Ramos (cell line): ENCODE data around the gene GFRAL.
"Not testable (repeated sequence)": the region's sequence is repeated elsewhere in the genome, so short reads cannot be mapped to it uniquely, and the experiment has no call there.

Source experiments
- in situ Hi-C: fragments of 300-500 bp; cut with MboI; formaldehyde crosslinking; loops from one replicate; pipeline ENCODE4 v1.14.3; 2022; ENCODE audit warnings: low sequenced_read_pairs; ENCODE audit not compliant: unreplicated experiment

GFRAL gene

DNA sequence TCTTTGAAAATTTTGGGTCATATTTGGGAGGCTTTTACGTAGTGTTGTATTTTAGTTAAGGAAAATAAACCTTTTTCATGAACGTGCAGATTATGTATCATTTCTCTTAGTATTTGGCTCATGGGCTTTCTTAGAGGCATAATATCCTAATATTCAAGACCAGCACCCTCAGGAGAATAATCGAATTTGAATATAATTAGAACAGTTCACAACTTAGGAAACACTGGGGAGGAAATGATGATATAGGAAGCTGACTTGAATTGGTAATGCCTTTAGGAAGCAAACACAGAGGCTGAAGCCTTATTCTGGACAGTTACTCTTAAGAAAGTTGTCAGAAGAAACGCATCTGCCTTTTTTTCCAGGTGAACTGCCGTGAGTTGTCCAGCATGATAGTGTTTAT lies at the start of gene GFRAL:
TSS of gene GFRAL (plus strand) at position 301 of the 400 bp plus-strand sequence. CDS start at position 387, 86 bp downstream.
- in situ Hi-C loops, result no loop called here

DNA sequence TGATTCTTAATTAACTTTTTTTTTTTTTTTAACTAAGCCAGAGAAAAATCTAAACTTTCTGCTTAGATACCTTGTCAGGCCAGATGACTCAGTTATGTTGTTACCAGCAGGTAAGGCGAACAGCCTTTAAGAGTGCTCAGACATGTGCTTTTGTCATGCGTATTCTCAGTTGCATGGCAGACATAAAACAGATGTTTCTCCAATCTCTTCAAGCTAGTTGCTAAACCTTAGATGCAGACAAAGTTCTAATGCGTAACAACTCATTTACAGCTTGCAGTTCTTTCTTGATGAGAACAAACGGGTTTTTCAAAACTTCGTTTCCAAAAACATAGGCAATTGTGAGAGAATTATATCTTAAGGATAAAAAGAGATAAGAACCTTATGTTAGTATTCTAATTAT lies 49.6 kb upstream of the GFRAL start:
- in situ Hi-C loops, result no loop called here

DNA sequence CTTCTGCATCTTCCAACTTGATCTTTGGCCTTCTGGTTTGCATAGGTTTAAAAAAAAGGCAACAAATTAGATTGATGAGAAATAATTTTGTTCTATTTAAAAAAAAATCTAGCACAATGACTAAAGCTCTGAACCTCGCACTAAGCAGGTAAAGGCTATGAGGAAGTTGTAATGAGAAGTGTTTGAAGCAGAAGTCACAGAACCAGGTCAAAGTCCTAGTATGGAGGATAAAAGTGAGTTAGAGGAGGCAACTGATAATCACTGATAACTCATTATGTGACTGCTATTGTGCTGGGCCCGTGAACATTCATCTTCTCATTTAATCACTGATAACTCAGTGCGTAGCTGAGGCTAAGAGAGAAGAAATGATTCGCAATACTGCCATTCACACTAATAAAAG lies 46.1 kb upstream of the GFRAL start:
- in situ Hi-C loops, result no loop called here

- in situ Hi-C loops, result no loop called here
Observed at GRCh38 chr6:55282115-55282514, 45.2 kb upstream of the GFRAL start.

DNA sequence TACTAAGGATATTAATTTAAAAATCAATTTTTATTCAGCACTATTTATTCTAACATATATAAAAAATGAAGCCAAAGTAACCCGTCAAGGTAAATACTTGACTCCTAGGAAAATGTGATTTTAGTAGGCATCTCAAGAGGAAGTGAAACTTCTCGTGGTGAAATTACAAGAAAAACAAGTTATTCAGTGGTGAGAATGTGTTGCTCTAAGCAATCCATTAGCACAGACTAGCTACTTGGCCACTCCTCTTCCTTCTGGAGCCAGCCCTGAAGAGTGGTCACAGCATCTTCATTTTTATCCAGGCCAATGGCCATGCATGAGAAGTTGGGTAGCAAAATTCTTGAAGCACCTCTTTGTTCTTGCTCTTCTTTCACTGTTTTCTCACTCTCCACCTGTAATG lies 40.4 kb upstream of the GFRAL start:
- in situ Hi-C loops, result no loop called here

GRCh38 chr6:55290736-55291135 lies 36.5 kb upstream of the GFRAL start:
- in situ Hi-C loops, result no loop called here

DNA sequence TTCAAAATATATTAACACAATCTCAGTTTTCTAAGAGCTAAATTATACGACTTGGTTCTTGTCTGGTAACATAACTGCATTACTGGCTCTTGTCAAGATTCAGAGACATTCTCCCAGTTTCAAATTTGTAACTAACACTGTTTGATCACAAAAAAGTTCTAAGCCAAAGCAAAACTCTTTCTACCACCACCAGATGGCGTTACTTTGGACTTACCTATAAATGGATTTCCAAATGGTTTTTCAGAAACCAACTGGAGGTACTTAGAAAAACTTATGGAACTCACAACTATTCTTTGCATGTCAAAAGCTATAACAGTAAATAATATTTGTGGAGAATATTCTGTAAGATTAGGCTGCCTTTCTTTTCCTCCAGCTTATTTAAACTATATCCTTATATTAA lies 34.2 kb upstream of the GFRAL start:
- in situ Hi-C loops, result no loop called here

- in situ Hi-C loops, result not testable (repeated sequence)
Observed at GRCh38 chr6:55297214-55297613, 30.1 kb upstream of the GFRAL start.

DNA sequence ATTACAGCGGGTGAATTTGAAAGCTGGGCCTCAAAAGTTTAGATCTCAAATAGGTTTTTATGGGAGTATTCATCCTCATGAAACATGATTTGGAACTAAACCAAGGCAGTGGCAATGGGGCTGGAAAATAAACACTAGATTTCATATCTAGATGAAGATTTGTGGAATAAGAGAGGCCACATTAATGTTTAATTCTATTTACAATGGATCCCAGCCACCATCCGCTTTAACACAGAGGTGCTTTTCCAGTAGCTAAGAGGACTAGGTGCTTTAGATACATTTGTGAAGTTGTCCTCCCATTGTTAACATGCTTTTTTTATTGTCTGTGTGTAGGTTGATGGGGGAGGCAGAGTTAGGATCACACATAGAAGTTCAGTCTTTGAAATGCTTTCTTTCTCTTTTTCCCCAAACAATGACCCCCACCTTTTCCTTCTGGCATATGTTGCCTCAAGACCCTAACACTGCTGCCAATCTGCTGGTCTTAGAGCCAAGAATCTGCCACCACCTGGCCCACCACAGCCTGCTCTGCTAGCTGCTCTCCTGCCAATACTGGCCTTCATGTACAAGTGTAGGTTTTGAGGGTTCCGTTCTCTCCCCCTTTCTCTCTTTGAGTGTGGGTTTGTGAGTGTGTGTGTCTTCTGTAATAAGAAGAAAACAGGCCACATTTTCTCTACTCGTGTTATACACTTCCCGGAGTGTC lies 27.8 kb upstream of the GFRAL start:
- in situ Hi-C loops, result no loop called here

GRCh38 chr6:55304747-55305146 lies 22.5 kb upstream of the GFRAL start:
- in situ Hi-C loops, result no loop called here

DNA sequence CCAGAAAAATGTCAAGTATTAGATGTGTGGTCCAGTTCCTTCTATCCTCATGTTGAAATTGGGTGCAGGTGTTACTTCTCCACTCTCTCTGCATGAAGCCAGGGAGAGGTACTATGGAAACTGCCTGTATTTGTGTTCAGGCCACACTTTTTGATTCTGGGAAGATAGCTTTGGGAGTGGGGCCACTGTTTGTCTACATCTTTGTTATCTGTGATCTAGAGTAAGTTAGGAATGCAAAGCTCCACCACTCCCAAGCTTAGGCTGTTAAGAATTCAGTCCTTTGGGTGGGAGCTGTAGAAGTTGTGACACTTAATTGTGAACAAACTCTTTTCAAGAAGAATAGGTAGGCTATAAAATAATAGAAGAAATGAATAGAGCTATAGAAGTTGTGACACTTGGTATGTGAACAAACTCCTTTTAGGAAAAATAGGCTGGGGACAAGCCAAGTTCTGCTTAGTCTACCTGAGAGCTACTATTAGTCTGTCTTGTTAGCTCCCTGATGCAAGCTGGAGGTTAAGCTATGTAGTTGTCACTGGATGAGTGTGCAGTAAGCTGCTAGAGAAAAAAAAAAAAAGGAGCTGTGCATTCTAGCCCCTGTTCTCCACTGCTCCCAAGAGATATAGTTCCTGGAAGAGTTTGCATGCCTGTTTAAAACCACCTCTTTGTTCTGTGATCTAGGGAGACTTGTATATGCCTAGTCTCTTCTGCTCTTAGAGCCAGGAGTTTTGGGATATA lies 7.1 kb upstream of the GFRAL start:
- in situ Hi-C loops, result no loop called here

DNA sequence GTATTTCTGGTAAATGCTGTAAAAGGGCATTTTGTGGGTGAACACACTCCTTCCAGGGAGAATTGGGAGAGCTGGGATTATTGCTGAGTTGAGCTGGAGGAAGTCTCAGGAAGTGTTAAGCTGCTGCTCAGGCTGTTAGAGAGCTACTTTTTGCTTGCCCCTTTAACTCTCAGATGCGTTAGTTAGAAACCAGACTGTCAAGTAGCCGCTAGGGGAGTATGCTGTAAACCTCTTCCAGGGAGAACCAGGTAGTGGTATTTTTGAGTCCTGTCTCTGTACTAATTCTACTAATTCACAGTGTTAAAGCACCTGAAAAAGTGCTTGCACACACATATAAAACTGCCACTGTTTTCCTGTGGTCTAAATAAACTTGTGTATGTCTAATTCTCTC lies 6.6 kb upstream of the GFRAL start:
- in situ Hi-C loops, result no loop called here

DNA sequence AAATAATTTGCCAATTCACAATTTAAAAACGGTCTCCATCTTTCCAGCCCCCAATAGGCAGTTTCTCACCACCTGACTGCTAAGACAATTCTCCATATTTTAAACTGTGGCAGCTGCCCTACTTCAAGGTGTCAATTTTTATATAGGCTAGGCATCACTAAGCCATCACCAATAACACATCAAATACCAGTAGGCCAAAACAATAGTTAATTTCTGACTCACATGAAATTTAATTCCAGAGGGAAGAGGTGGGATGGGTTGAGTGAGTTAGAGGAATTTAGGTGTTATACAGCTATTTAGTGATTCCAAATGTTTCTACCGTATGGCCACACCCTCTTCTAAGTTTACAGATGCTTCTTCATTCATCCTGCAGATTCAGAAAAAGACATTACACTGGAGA lies 49.9 kb downstream of the GFRAL start:
- in situ Hi-C loops, result no loop called here

GRCh38 chr6:55379471-55379870 lies 52.2 kb downstream of the GFRAL start:
- in situ Hi-C loops, result no loop called here

DNA sequence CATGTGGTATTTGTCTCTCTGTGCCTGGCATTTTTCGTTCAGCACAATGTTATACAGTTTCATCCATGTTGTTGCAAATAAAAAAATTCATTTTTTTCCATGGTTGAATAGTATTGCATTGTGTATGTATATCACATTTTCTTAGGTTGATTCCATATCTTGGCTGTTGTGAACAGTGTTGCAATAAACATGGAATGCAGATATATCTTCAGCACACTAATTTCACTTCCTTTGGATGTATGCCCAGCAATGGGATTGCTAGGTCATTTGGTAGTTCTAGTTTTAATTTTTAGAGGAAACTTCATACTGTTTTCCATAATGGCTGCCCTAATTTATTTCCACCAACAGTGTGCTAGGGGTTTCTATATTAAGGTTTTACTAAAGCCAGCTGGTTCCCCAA lies 52.6 kb downstream of the GFRAL start:
- in situ Hi-C loops, result no loop called here

DNA sequence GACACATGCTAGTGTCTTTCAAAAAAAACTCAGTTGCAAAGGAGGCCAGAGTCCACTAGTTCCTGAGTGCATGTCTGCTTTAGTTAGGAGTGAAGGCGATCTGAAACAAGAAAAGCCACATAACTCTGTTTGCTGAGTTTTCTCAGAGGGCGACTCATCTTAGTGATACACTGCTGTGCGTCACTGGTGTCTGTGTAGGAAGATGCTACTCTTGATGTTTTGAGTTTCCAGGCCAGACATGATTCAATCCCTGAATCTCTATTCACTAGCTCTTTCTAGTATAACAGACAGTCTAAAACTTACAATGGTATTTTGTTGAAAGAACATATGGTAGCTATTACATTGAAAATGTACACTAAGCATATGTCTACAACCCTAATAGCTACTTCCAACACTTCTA lies 60.9 kb downstream of the GFRAL start:
- in situ Hi-C loops, result no loop called here

- in situ Hi-C loops, result no loop called here
Observed at GRCh38 chr6:55395871-55396270, 68.6 kb downstream of the GFRAL start.

GRCh38 chr6:55397986-55398385 lies 70.7 kb downstream of the GFRAL start:
- in situ Hi-C loops, result no loop called here

DNA sequence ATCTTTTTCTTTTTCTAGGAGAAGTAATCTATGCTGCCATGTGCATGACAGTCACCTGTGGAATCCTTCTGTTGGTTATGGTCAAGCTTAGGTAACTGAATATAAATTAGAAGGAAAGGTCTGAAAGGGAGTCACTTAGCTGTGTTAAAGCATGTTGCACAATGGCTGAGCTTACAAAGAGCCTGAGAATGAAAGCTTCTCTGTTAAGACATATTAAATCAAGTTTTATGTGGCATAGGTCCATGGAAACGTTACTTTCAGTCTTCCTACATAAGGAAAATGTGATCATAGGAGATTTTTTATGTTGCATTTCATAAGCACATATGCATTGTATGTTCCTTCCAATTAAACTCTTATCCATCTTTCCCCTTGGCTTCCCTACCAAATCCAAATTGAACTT lies 72.1 kb downstream of the GFRAL start:
- in situ Hi-C loops, result no loop called here

DNA sequence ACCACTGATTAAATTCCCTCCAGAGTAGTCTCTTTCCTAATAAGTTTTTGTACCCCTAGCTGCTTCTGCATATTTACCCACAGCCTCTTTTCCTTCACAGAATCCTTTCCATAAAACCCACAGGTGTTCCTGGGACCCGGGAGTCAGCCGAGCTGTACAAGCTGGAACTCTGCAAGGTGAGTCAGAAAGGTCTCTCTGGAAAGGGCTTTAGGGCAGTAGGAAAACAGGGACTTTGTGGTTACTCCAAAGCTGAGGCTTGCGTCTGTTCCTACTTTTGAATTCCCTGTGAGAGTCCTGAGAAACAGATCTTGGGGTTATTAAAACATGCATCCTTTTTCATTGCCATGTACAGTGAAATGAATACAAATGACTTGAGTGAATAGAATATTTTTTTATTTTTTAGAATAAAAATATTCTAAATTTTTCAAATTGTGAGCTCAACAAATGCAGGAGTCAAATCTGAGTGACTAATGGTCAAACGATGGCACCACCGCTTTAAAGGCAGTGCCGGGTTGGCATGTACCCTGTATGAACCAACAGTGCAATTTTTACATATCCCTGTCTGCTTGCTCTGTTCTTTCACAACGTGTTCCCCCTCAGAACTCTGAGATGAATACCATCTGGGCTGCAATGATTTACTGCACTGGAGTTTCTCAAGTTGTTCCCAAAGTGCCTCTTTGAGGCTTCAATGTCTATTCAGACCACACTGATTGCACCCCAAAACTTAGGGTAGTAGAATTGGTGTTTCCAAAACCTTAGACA lies 78.4 kb downstream of the GFRAL start:
- in situ Hi-C loops, result no loop called here

GRCh38 chr6:55410674-55411073 lies 83.4 kb downstream of the GFRAL start:
- in situ Hi-C loops, result no loop called here
